Epidermal melanocyte (primary cell): ENCODE data around the gene NLE1.
"Not testable (repeated sequence)": the region's sequence is repeated elsewhere in the genome, so short reads cannot be mapped to it uniquely, and the experiment has no call there.

Source experiments
- DNase-seq: peaks from one replicate; pipeline ENCODE4 v3.0.0; 2011; ENCODE audit warnings: low spot score; ENCODE audit not compliant: insufficient read length

Gene NLE1

GRCh38 chr17:35162755-35163154 lies 20.7 kb upstream of the NLE1 start:
- no peak for DNase-seq

GRCh38 chr17:35161281-35161761 lies 19.2 kb upstream of the NLE1 start:
- no peak for DNase-seq

- no peak for DNase-seq
These were observed 18.5 kb upstream of the NLE1 start for GRCh38 chr17:35160354-35161201.

- DNase-seq = no peak
These were observed 17.8 kb upstream of the NLE1 start for GRCh38 chr17:35159940-35160339.

- DNase-seq = no peak
These were observed 13.1 kb upstream of the NLE1 start for GRCh38 chr17:35155246-35155645.

GRCh38 chr17:35154196-35155165 lies 12.4 kb upstream of the NLE1 start:
- no peak for DNase-seq

- no peak for DNase-seq
These were observed 10.5 kb upstream of the NLE1 start for GRCh38 chr17:35152421-35153140.

- not testable (repeated sequence) for DNase-seq
These were observed 9.0 kb upstream of the NLE1 start for GRCh38 chr17:35151080-35151479.

GRCh38 chr17:35149941-35150340 lies 7.8 kb upstream of the NLE1 start:
- DNase-seq = no peak

GRCh38 chr17:35148144-35148543 lies 6.0 kb upstream of the NLE1 start:
- DNase-seq = no peak

GRCh38 chr17:35147375-35147905 lies 5.3 kb upstream of the NLE1 start, which contains the start of gene UNC45B:
UNC45B (plus strand) TSS chr17:35147817; CDS start chr17:35148264, 447 bp downstream.
- DNase-seq = no peak

- no peak for DNase-seq
These were observed 4.2 kb upstream of the NLE1 start for GRCh38 chr17:35146214-35146833.

- DNase-seq = no peak
These were observed 2.7 kb upstream of the NLE1 start for GRCh38 chr17:35144840-35145239.

- no peak for DNase-seq
These were observed 329 bp upstream of the NLE1 start for GRCh38 chr17:35142467-35142796.

GRCh38 chr17:35138218-35138617 lies 3.9 kb downstream of the NLE1 start:
- no peak for DNase-seq

GRCh38 chr17:35135322-35135721 lies 6.8 kb downstream of the NLE1 start:
- DNase-seq = no peak

- DNase-seq = no peak
These were observed 9.1 kb downstream of the NLE1 start for GRCh38 chr17:35132816-35133550.

GRCh38 chr17:35132099-35132498 lies 10.0 kb downstream of the NLE1 start:
- DNase-seq = no peak

- DNase-seq = no peak
These were observed 11.7 kb downstream of the NLE1 start for GRCh38 chr17:35130392-35130791.

GRCh38 chr17:35129973-35130351 lies 12.1 kb downstream of the NLE1 start:
- DNase-seq = no peak
